ENCODE measurements around the gene AOC1. TPM values are rescaled to one million over a fixed set of nuclear protein-coding genes. Genes with fewer than 3 reads are reported as not detected.

Gene AOC1
- total RNA-seq, 4 donors from 2014 or later: not detected

DNA sequence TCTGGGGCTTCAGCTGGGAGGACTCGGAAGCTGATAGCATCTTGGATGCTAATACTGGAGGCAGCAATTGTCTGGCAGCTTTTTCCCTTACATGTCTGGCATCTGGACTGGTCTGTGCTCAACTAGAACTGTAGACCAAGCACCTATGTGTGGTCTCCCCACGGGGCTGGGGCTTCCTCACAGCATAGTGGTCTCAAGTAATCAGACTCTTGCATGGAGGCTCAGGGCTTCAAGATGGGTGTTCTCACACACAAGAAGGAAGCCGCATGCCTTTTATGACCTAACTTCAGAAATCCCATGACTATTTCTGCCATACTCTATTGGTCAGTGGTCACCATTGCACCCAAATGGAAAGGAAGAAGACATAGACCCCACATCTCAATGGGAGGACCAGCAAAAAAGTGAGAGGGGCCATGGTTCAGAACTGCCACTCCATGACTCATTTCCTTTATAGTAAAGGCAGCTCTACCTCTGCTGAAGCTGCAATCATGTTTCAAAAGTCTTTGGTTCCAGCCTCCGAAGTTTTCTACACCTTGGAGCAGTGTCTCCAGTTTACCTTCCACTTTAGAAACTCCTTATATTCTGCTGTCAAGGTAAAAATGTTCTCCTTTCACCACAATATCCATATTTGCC lies 14.7 kb downstream of the AOC1 start:
- WGBS, 2 donors: 67 to 92% methylated on average over 4 of the region's 4 CpGs
- Histone ChIP-seq H3K9me3 (peaks cover 0 to 12% (median 0%) of the 10 kb centered on the region in 4 donors), H3K4me1 (no peaks in the 10 kb centered on the region), H3K27me3 (no peaks in the 10 kb centered on the region), H3K36me3 (peaks cover 0 to 6% (median 0%) of the 10 kb centered on the region in 3 donors), H3K4me3 (no peak overlapping the region), H3K27ac (no peak overlapping the region)
- no peak for DNase-seq (ENCODE audit: low spot score in 2 of 2)
- TF ChIP-seq POLR2A (IDR thresholded peaks at IDR 0.05): no peak
- TF ChIP-seq, protein P1, sequence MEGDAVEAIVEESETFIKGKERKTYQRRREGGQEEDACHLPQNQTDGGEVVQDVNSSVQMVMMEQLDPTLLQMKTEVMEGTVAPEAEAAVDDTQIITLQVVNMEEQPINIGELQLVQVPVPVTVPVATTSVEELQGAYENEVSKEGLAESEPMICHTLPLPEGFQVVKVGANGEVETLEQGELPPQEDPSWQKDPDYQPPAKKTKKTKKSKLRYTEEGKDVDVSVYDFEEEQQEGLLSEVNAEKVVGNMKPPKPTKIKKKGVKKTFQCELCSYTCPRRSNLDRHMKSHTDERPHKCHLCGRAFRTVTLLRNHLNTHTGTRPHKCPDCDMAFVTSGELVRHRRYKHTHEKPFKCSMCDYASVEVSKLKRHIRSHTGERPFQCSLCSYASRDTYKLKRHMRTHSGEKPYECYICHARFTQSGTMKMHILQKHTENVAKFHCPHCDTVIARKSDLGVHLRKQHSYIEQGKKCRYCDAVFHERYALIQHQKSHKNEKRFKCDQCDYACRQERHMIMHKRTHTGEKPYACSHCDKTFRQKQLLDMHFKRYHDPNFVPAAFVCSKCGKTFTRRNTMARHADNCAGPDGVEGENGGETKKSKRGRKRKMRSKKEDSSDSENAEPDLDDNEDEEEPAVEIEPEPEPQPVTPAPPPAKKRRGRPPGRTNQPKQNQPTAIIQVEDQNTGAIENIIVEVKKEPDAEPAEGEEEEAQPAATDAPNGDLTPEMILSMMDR (IDR thresholded peaks at IDR 0.05): no peak
- no peak for TF ChIP-seq EP300 (IDR thresholded peaks at IDR 0.05)

GRCh38 chr7:150867605-150868004 lies 15.3 kb downstream of the AOC1 start:
- TF ChIP-seq, protein P1 (IDR thresholded peaks at IDR 0.05): no peak
- TF ChIP-seq EP300 (IDR thresholded peaks at IDR 0.05) (no peak), POLR2A (IDR thresholded peaks at IDR 0.05) (no peak)
- H3K27me3 ChIP-seq: no peaks in the 10 kb centered on the region
- H3K4me1 ChIP-seq: no peaks in the 10 kb centered on the region
- peaks cover 0 to 6% (median 0%) of the 10 kb centered on the region in 3 donors for H3K36me3 ChIP-seq
- no peak overlapping the region for H3K4me3 ChIP-seq
- 94% methylated on average over 7 of the region's 7 CpGs for WGBS, 2 donors
- no peak overlapping the region for H3K27ac ChIP-seq
- DNase-seq (ENCODE audit: low spot score in 2 of 2): no peak
- peaks cover 0 to 13% (median 0%) of the 10 kb centered on the region in 4 donors for H3K9me3 ChIP-seq

- DNase-seq (ENCODE audit: low spot score in 2 of 2): no peak
- Histone ChIP-seq H3K27me3 (no peaks in the 10 kb centered on the region), H3K4me1 (no peaks in the 10 kb centered on the region), H3K36me3 (peaks cover 0 to 6% (median 0%) of the 10 kb centered on the region in 3 donors), H3K27ac (no peak overlapping the region), H3K9me3 (peaks cover 0 to 13% (median 0%) of the 10 kb centered on the region in 4 donors), H3K4me3 (no peak overlapping the region)
- 68 to 87% methylated on average over 2 of the region's 2 CpGs for WGBS, 2 donors
- TF ChIP-seq POLR2A (IDR thresholded peaks at IDR 0.05) (no peak), EP300 (IDR thresholded peaks at IDR 0.05) (no peak)
- TF ChIP-seq, protein P1 (IDR thresholded peaks at IDR 0.05): no peak
Measured at GRCh38 chr7:150869467-150869866, 17.1 kb downstream of the AOC1 start.

GRCh38 chr7:150871601-150872000 lies 19.3 kb downstream of the AOC1 start:
- no peak for DNase-seq (ENCODE audit: low spot score in 2 of 2)
- H3K4me1 ChIP-seq: peaks cover 0 to 10% (median 3%) of the 10 kb centered on the region in 4 donors
- H3K27ac ChIP-seq: no peak overlapping the region
- H3K27me3 ChIP-seq: no peaks in the 10 kb centered on the region
- H3K36me3 ChIP-seq: peaks cover 0 to 6% (median 0%) of the 10 kb centered on the region in 3 donors
- TF ChIP-seq EP300 (IDR thresholded peaks at IDR 0.05) (no peak), POLR2A (IDR thresholded peaks at IDR 0.05) (no peak)
- TF ChIP-seq, protein P1 (IDR thresholded peaks at IDR 0.05): no peak
- peaks cover 0 to 12% (median 0%) of the 10 kb centered on the region in 4 donors for H3K9me3 ChIP-seq
- H3K4me3 ChIP-seq: no peak overlapping the region

GRCh38 chr7:150874401-150875198 lies 22.3 kb downstream of the AOC1 start:
- H3K9me3 ChIP-seq: peaks cover 0 to 7% (median 0%) of the 10 kb centered on the region in 4 donors
- no peak overlapping the region for H3K4me3 ChIP-seq
- H3K4me1 ChIP-seq: peaks cover 0 to 15% (median 3%) of the 10 kb centered on the region in 4 donors
- H3K27me3 ChIP-seq: no peaks in the 10 kb centered on the region
- WGBS, 2 donors: 85 to 89% methylated on average over 8 of the region's 8 CpGs
- no peak for DNase-seq (ENCODE audit: low spot score in 2 of 2)
- TF ChIP-seq EP300 (IDR thresholded peaks at IDR 0.05) (no peak), POLR2A (IDR thresholded peaks at IDR 0.05) (no peak)
- TF ChIP-seq, protein P1 (IDR thresholded peaks at IDR 0.05): no peak
- H3K27ac ChIP-seq: no peak overlapping the region
- H3K36me3 ChIP-seq: no peaks in the 10 kb centered on the region

All from tibial nerve (tissue), 4 donors.